Nephron progenitor cell (in vitro differentiated cells): ENCODE results near the gene RBMS1.

Source experiments
- DNase-seq: peaks from one replicate; pipeline ENCODE4 v3.0.0; 2021
- H3K27ac Mint-ChIP-seq: 2 replicates; pipeline ENCODE4 v1.8.0; 2021; ENCODE audit warnings: mild to moderate bottlenecking, moderate library complexity, mixed read lengths
- H3K27me3 Mint-ChIP-seq: 2 replicates; pipeline ENCODE4 v1.8.0; 2021; ENCODE audit warnings: mild to moderate bottlenecking, low read depth, mixed read lengths; ENCODE audit not compliant: poor library complexity
- H3K36me3 Mint-ChIP-seq: 2 replicates; pipeline ENCODE4 v1.8.0; 2021; ENCODE audit warnings: low read depth, mixed read lengths
- H3K4me1 Mint-ChIP-seq: 2 replicates; pipeline ENCODE4 v1.8.0; 2021; ENCODE audit warnings: mixed read lengths
- H3K4me3 Mint-ChIP-seq: 2 replicates; pipeline ENCODE4 v1.8.0; 2021; ENCODE audit warnings: mild to moderate bottlenecking, moderate library complexity, mixed read lengths
- H3K9me3 Mint-ChIP-seq: 2 replicates; pipeline ENCODE4 v1.8.0; 2021; ENCODE audit warnings: mild to moderate bottlenecking, moderate library complexity, mixed read lengths
- TF ChIP-seq, protein P1 (sequence below): fragments of 200-600 bp; sonication (generic); IDR thresholded peaks from 2 replicates; pipeline ENCODE4 v1.5.0; 2021; ENCODE audit warnings: antibody characterized with exemption

Gene RBMS1

DNA sequence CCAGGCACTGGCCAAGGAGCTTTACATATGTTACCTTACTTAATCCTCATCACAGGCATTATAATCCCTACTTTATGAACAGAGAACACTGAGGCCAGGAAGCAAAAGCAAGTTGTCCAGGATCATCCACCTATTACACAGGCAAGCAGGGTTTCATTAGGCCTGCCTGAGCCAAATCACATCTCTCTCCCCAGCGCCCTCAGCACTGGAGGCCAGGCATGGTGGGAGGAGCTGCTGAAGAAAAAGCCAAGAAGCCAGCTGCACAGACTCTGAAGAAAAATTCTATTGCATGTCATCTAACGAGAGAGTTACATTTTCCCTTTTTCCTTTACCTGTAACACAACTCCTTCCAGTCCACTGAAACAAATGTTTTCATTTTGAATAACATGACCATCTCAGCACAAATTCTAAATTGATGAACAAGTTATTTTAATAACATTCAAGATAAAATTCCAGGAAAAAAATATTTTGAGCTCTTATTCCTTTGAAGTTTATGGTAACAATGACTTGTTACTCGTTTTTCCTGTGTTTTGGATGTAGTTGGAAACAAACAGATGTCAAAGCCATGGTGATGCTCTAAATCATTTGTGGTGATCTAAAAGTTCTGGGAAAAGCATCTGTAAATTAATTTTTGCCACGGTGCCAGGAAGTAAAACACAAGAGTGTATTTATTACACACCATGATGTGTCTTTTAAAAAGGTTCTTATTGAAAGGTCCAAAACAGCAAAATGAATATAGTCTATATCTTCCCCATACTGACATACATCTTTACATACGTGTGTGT, 154.5 kb downstream of the RBMS1 start:
- Mint-ChIP-seq H3K27me3 (no peaks in the 10 kb centered on the region), H3K4me1 (peaks cover 50% of the 10 kb centered on the region), H3K4me3 (no peak overlapping the region), H3K27ac (peak overlapping the region; percentile 79), H3K9me3 (no peaks in the 10 kb centered on the region), H3K36me3 (peaks cover 4% of the 10 kb centered on the region)
- DNase-seq: no peak
- TF ChIP-seq, protein P1, sequence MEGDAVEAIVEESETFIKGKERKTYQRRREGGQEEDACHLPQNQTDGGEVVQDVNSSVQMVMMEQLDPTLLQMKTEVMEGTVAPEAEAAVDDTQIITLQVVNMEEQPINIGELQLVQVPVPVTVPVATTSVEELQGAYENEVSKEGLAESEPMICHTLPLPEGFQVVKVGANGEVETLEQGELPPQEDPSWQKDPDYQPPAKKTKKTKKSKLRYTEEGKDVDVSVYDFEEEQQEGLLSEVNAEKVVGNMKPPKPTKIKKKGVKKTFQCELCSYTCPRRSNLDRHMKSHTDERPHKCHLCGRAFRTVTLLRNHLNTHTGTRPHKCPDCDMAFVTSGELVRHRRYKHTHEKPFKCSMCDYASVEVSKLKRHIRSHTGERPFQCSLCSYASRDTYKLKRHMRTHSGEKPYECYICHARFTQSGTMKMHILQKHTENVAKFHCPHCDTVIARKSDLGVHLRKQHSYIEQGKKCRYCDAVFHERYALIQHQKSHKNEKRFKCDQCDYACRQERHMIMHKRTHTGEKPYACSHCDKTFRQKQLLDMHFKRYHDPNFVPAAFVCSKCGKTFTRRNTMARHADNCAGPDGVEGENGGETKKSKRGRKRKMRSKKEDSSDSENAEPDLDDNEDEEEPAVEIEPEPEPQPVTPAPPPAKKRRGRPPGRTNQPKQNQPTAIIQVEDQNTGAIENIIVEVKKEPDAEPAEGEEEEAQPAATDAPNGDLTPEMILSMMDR: no peak

DNA sequence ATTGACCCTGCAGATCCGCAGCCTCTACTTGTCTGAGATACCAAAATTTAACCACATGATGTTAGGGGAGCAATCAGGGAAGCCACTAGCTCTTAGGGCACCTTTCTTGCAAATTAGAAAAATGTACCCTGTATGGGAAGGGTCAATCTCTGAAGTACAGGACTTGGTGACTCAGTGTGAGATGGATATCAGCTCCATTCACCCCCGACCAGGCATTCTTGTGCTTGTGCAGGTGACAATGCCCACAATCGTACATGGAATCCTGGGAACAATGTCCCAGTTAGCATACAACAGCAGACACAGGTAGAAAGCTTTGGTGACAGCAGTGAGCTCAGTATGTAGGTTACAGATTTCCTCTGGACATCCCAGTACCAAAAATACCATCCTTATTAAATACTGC, 155.9 kb downstream of the RBMS1 start:
- H3K27me3 Mint-ChIP-seq: no peaks in the 10 kb centered on the region
- peaks cover 52% of the 10 kb centered on the region for H3K4me1 Mint-ChIP-seq
- no peaks in the 10 kb centered on the region for H3K9me3 Mint-ChIP-seq
- TF ChIP-seq, protein P1: no peak
- H3K27ac Mint-ChIP-seq: no peak overlapping the region
- no peak for DNase-seq
- H3K36me3 Mint-ChIP-seq: peaks cover under 1% of the 10 kb centered on the region
- no peak overlapping the region for H3K4me3 Mint-ChIP-seq

DNA sequence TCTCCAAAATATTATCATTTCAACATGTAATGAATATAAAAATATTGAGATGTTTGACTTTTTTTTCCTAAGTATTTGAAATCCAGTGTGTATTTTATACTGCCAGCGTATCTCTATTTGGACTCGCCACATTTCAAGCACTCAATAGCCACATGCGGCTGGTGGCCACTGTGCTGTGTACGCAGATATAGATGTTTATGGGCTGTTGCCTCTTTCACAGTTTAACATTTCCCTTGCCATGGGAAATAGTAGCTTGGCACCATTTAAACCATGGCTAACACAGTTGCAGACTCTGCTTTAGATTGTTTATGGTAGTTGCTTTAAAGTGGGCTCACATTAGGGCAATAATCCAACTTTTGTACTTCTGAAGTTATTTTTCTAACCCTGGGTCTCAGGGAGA, 157.0 kb downstream of the RBMS1 start:
- Mint-ChIP-seq H3K27me3 (no peaks in the 10 kb centered on the region), H3K9me3 (no peaks in the 10 kb centered on the region), H3K36me3 (no peaks in the 10 kb centered on the region), H3K4me1 (peaks cover 56% of the 10 kb centered on the region), H3K4me3 (no peak overlapping the region), H3K27ac (no peak overlapping the region)
- TF ChIP-seq, protein P1: no peak
- no peak for DNase-seq

DNA sequence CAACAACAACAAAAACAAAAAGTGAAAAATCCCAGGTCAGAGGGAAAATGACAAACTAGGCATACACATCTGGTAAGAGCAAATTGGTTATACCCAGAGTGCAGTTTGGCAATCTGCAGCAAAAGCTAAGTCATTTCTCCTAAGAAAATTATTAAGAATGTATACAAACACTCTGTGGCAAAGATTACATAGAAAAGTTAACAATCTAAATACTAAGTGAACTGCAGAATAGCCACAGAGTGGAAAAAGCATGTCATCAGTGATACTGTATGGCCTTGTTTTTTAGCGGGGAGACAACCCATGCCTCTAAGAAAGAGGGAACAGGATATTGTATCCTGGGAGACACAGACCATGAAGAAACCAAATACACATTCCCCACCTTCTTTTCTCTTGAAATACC, 157.5 kb downstream of the RBMS1 start:
- DNase-seq: no peak
- Mint-ChIP-seq H3K4me3 (no peak overlapping the region), H3K27me3 (no peaks in the 10 kb centered on the region), H3K4me1 (peaks cover 57% of the 10 kb centered on the region), H3K9me3 (no peaks in the 10 kb centered on the region), H3K36me3 (no peaks in the 10 kb centered on the region), H3K27ac (no peak overlapping the region)
- TF ChIP-seq, protein P1: no peak

DNA sequence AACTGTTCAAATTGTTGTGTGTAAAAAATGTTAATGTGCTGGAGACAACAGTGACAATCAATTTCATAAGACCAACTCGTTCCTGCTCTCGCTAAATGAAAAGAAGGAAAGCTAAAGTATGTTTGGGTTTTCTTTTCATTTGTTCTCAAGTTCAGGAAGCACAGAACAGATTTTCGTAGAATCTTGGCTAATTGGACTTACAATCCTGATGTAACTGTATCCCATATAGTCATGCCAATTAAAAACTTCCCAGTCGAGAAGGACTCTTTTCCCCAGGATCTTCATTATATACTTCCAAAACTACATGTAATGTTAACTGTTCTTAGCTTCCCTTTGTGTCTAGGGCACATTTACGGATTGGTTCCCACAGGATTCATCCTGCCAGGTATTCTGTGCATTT, 158.2 kb downstream of the RBMS1 start:
- Mint-ChIP-seq H3K27me3 (no peaks in the 10 kb centered on the region), H3K4me1 (peaks cover 61% of the 10 kb centered on the region), H3K4me3 (no peak overlapping the region), H3K27ac (no peak overlapping the region), H3K36me3 (no peaks in the 10 kb centered on the region), H3K9me3 (no peaks in the 10 kb centered on the region)
- TF ChIP-seq, protein P1: no peak
- no peak for DNase-seq
